ENCODE measurements around the gene PSMF1.

The PSMF1 gene

DNA sequence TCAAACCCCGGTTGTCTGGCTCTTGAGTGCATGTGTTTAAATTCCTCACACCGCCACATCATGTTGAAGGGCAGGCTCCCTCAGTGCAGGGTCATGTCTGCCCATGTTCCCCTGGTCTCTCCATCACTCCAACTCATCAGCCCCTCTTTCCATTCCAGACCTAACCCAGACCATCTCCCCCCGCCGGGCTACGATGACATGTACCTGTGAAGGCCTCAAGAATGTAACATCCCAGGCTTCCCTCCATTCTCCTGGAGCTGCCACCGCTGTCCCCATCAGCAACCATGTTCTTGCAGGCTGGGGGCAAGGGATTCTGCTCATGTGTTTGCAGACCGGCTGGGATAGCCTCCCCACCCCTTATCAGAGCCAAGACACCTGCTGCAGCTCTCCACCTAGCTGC is 46.5 kb downstream of the PSMF1 start:
- no peak for DNase-seq (ENCODE audit: low read depth)

- no peak for DNase-seq (ENCODE audit: low read depth)
Measured at GRCh38 chr20:1165521-1165920, 47.1 kb downstream of the PSMF1 start.

DNA sequence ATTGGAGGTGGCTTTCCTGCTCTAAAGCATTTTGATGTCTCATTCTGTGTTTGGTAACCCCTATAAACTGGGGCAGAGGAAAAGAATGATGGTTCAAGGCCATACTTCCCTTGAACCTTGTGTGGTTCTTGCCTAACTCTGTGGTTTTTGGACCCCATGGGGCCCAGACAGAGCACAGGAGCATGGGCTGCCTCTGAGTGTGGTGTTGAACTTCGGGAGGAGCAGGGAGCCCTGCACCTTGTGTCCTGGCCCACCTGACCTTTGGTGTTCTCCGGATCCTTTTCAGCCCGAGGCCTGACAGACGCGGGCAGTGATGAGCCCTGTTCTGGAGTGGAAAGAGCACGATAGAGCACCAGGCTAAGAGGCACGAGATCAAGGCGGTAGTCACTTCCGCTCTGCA is 47.5 kb downstream of the PSMF1 start:
- DNase-seq (ENCODE audit: low read depth) = no peak

DNA sequence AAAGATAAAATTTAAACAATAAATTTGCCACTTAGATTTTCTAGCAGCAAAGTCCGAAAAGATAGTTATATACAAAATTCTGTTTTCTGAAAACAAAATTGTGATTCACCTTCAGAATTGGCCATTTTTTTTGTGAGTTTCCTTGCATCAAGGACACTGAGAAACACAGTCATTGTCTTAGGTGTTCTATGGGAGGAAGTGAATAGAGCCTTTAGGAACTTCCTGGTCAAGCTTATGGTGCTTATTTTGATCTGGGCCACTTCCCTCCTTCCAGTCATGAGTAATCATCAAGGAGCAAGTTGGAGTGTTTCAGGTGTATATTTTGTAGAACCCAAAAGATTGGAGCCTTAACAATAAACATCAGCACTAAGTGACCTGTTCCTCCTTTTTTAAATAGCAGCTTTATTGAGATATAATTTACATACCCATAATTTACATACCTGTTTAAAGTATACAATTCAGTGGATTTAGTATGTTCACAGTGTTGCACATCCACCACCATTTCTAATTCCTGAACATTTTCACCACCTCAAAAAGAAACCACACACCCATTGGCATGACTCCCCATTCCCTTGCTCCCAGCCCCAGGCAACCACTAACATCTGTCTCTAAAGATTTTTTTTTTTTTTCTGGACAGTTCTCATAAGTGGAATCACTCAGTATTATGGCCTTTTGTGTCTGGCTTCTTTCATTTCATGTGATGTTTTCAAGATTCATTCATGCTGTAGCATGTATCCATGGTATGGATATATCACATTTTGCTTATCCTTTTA is 48.7 kb downstream of the PSMF1 start:
- no peak for DNase-seq (ENCODE audit: low read depth)

- DNase-seq (ENCODE audit: low read depth) = no peak
Measured at GRCh38 chr20:1169224-1169623, 50.8 kb downstream of the PSMF1 start.

GRCh38 chr20:1171461-1172093 is 53.2 kb downstream of the PSMF1 start:
- DNase-seq (ENCODE audit: low read depth) = no peak

GRCh38 chr20:1173698-1174097 is 55.3 kb downstream of the PSMF1 start:
- no peak for DNase-seq (ENCODE audit: low read depth)

- DNase-seq (ENCODE audit: low read depth) = no peak
Measured at GRCh38 chr20:1174787-1175186, 56.4 kb downstream of the PSMF1 start.

GRCh38 chr20:1177680-1178079 is 59.3 kb downstream of the PSMF1 start:
- DNase-seq (ENCODE audit: low read depth) = no peak

- DNase-seq (ENCODE audit: low read depth) = no peak
Measured at GRCh38 chr20:1178103-1178502, 59.7 kb downstream of the PSMF1 start.

- no peak for DNase-seq (ENCODE audit: low read depth)
Measured at GRCh38 chr20:1178623-1179022, 60.2 kb downstream of the PSMF1 start.

- DNase-seq (ENCODE audit: low read depth) = no peak
Measured at GRCh38 chr20:1180949-1181348, 62.5 kb downstream of the PSMF1 start.

DNA sequence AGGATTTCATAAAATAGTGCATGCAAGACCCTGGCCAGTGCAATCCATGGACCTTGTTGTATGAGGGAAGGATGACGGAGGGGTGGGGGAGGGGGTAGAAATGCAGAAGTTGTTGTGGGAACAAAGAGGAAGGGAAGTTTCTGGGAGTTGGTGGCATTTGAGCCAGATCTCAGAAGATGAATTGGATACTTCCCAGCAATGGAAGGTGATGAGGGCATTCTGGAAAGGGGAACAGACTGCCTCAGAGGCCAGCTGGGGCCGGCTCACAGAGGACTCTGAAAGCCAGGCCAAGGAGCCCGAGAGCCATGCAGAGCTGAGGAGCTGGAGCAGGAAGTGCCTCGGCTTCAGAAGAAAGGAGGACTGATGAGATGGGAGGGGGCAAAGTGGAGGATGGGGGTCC is 63.7 kb downstream of the PSMF1 start:
- DNase-seq (ENCODE audit: low read depth) = no peak

- DNase-seq (ENCODE audit: low read depth) = no peak
Measured at GRCh38 chr20:1183153-1183552, 64.8 kb downstream of the PSMF1 start.

DNA sequence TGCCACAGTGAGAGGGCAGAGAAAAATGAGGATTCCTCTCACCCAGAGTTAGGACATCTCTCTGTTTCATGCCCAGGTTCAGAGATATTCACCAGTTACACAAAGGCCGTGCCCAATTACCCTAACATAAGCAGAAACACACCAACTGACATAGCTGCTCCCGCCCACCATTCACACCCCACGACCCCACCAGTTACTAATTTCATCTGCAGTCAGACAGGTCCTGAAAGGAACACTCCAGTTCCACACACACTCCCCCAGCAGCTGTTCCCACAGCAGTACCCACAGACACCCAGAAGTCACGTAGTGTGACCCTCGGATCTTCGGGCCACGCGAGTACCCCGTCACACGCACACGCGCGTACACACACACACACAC is 65.8 kb downstream of the PSMF1 start:
- no peak for DNase-seq (ENCODE audit: low read depth)

GRCh38 chr20:1184638-1185315 is 66.4 kb downstream of the PSMF1 start, which contains the start of gene TMEM74B:
Gene TMEM74B, minus strand, starts transcription at chr20:1184981. Its CDS starts 1,180 bp downstream, at chr20:1183801.
- no peak for DNase-seq (ENCODE audit: low read depth)

DNA sequence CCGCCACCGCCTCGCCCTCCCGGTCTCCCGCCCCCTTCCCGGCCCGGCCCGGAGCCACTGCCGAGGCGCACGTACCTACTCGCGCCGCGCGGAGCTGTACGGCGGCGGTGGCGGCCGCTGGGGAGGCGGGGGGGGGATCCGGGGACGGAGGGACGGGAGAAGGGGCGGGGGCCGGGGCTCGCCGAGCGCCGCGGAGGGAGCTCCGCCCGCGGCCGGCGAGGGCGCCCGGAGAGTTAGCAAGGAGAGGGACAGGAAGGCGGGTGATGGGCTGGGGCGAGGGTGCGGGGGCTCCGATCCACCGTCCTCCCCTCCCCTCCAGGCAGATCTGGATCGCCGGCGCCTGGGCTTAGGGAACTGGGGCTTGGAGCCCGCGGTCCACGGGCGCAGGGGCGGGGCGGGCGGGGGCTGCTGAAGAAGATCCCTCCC is 66.9 kb downstream of the PSMF1 start:
- no peak for DNase-seq (ENCODE audit: low read depth)

DNA sequence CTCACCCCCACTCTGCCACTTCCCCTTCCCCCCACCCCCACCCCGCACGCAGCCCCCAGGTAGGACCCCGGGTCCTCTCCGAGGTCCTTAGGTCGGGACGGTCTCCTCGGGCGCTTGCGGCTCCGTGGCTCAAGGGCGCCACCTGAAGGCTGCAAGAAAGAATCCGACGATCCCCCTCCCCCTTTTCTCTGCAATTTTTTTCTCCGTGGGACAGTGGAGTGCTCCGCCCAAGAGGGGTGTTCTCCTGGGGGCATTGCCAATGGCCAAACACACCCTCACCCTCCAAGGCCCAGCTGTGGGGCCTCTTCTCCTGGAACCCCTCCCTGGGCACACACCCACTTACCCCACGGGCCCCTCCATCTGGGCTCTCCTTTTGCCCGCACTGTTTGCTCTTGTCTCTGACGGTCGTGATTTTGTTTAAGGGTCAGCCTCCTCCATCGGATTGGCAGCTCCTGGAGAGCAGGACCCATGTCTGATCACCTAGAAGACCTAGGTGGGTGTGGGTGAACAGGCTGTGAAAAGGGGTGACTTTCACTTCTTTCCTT is 67.5 kb downstream of the PSMF1 start:
- no peak for DNase-seq (ENCODE audit: low read depth)

DNA sequence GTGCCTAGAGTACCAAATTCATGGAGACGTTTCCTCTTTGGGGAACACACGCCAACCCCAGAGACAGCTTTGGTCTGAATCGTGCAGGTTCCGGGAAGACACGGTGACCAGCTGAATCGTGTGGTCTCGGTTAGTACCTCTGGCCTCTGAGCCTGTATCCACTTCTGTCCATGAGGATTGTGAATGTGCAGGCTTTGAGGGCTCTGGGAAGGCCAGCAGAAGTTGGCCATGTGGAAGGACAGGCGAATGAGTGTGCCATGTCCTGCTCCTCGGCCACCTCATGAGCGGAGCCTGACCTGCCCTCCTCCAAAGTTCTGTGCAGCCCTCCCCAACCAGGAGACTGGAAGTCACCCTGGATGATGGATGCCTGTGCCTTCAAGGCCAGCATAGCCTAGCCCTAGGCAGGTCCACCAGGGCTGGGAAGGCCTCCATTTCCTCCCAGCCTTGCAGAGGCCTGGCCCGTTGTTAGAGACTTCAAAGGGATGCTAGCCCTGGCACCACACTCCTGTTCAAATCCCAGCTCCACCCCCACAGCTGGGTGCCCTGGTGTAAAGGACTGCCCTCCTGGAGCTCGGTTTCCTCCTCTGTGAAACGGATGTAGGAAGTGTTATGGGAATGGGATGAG is 68.1 kb downstream of the PSMF1 start:
- DNase-seq (ENCODE audit: low read depth) = no peak

DNA sequence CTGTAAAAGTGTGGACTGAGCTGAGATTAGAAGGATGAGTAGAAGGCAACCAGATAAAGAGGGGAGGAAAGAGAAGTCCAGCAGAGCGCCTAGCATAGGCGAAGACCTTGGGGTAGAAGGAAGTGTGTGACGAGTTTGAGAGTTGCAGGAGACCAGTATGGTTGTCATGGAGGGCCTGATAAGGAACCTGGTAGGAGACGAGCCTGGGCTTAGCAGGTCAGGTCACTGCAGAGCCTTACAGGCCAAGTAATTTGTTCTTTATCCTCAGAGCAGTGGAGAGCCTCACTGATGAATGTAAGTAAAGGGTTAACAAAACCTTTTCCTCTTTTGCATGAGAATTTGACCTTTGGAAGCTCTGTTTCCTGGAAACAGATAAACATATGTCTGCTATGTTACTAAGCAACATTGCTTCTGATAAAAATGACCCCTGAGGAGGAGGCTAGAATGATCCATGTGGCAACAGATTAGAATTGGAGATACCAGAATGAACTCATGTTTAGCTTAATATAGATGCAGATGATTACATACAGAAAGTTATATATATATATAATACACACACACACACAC is 69.3 kb downstream of the PSMF1 start:
- no peak for DNase-seq (ENCODE audit: low read depth)

DNA sequence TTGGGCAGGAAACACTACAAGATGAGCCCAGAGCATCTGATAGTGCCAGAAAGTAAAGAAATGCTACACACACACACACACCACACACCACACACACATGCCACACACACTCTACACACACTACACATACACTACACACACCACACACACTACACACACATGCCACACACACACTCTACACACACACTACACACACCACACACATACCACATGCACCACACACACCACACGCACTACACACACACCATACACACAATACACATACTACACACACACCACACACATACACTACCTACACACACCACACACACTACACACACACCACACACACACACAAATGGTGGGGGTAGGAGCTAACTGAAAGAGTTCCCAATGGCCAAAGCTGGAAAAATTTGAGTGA is 69.9 kb downstream of the PSMF1 start:
- DNase-seq (ENCODE audit: low read depth) = no peak

DNA sequence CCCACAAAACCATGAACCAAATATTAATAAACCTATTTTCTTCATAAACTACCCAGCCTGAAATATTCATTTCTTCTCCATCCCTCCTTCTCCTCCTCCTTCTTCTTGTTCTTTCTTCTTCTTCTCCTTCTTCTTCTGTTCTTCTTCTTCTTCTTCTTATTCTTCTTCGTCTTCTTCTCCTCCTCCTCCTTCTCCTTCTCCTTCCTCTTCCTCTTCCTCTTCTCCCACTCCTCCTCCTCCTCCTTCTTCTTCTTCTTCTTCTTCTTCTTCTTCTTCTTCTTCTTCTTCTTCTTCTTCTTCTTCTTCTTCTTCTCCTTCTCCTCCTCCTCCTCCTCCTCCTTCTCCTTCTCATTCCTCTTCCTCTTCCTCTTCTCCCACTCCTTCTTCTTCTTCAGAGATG is 71.4 kb downstream of the PSMF1 start:
- DNase-seq (ENCODE audit: low read depth) = no peak

Data from stromal cell of bone marrow (primary cell).